ENCODE measurements around the gene RSAD2.

The RSAD2 gene

DNA sequence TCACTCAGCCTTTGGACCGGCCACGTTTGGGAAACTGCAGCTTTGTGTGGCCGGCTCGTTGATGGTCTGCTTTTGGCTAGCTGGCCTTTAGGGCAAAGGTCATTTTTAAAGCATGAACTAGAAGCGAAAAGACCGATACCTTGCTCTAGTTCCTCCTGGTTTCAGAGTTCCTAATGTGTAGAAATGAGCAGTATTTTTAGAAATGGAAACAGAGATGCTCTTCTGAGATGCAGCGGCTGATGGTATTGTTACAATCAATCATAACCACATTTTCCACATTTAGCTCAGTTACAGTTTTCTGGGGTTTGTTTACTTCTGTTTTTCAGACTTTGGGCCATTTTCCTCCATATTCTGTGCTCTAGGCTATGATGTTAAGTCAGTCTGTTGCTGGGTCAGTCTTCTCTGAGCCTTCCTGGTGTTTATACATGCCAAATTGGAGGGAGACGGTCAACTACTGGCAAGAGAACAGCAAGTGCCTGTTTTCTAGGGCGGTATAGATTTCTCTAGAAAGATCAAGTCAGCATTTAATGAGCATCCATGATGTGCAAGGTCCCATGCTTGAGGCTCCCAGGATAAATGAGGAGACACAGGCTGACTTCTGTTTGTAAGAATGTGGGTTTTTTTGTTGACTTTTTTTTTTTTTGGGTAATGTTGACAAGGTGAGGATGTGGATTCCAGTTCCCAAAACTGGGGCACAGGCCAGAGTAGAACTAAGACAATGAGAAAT is 67.7 kb downstream of the RSAD2 start:
- DNase-seq (ENCODE audit: low read depth), result no peak

GRCh38 chr2:6945821-6946220 is 68.2 kb downstream of the RSAD2 start:
- DNase-seq (ENCODE audit: low read depth), result no peak

DNA sequence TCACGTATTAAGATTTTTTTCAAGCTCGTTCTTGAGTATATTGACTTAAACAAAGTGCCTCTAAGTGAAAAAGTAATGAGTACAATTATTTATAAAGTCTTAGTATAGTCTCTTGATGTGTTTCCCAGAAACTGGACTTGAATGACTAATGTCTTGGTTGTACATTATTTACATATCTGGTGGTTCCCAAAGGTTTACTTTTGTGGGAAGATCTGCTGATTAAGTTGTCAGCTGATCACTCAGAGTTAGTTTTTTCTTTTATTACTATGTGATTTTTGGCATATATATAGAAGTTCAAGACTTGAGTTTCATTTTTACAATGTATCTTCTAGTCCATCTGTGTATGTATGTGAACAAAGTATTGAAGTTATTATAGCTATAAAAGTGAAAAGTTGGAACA is 69.1 kb downstream of the RSAD2 start:
- DNase-seq (ENCODE audit: low read depth), result no peak

All from activated T-cell treated with anti-CD3 and anti-CD28 coated beads for 1 hour (primary cell).